Measurements from ENCODE around the gene NRF1.

DNA sequence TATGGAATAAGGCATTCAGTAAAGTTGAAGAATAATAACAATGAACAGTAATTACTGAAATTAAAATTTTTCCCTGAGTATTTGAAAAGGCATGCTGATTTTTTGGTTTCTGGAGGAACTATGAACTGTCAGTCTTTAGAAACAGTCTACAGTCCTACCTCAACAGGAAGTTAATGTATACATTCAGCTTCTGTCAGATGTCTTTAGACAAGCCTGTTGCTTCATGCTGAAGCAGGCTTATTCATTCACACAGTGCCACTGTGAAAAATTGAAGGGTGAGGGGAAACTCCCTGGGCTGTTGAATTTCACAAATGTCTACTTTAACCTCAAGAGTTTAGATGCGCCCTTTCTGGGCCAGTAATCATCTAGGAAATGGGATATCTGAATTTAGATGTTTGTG lies 3.5 kb downstream of the NRF1 start:
- no peak for TF ChIP-seq POLR2A (IDR thresholded peaks at IDR 0.05; ENCODE audit: low read depth, low read length)
- TF ChIP-seq RCOR1 (conservative IDR thresholded peaks at IDR 0.05; ENCODE audit: low read depth, low read length) = no peak
